Astrocyte (in vitro differentiated cells and primary cell): ENCODE data around the gene DOCK1. TPM values are rescaled to one million over a fixed set of nuclear protein-coding genes. Genes with fewer than 3 reads are reported as not detected.
"Not testable (repeated sequence)": the region's sequence is repeated elsewhere in the genome, so short reads cannot be mapped to it uniquely, and the experiment has no call there.

ENCODE experiments used
- DNase-seq: peaks from one replicate; pipeline ENCODE4 v3.0.0-alpha.2; 2010; ENCODE audit warnings: low read depth
- FAIRE-seq: peaks from 2 replicates; lab custom pipeline; 2011; peaks lifted over from hg19 to GRCh38; lab: Jason Lieb, UNC
- H2AFZ ChIP-seq: 2 replicates; pipeline ENCODE4 v1.6.0; 2012; ENCODE audit warnings: low read depth, low read length, inconsistent platforms
- H3K27ac ChIP-seq: 2 replicates; pipeline ENCODE4 v1.5.1; 2011; ENCODE audit warnings: low read depth, low read length, inconsistent platforms
- H3K27me3 ChIP-seq: 2 replicates; pipeline ENCODE4 v1.6.0; 2011; ENCODE audit warnings: low read length, inconsistent platforms; ENCODE audit not compliant: insufficient read depth
- H3K36me3 ChIP-seq: 2 replicates; pipeline ENCODE4 v1.5.1; 2011; ENCODE audit warnings: low read length, inconsistent platforms; ENCODE audit not compliant: insufficient read depth
- H3K4me1 ChIP-seq: 2 replicates; pipeline ENCODE4 v1.5.1; 2011; ENCODE audit warnings: low read length, inconsistent platforms; ENCODE audit not compliant: insufficient read depth
- H3K4me2 ChIP-seq: 2 replicates; pipeline ENCODE4 v1.6.0; 2012; ENCODE audit warnings: low read length, inconsistent platforms
- H3K4me3 ChIP-seq: 2 replicates; pipeline ENCODE4 v1.5.1; 2011; ENCODE audit warnings: low read depth, mild to moderate bottlenecking, low read length, inconsistent platforms; ENCODE audit not compliant: insufficient read depth
- H3K79me2 ChIP-seq: 2 replicates; pipeline ENCODE4 v1.6.0; 2012; ENCODE audit warnings: mild to moderate bottlenecking, low read length, inconsistent platforms; ENCODE audit not compliant: insufficient read depth
- H3K9ac ChIP-seq: 2 replicates; pipeline ENCODE4 v1.6.0; 2012; ENCODE audit warnings: mild to moderate bottlenecking, low read length, inconsistent platforms
- H3K9me3 ChIP-seq: 2 replicates; pipeline ENCODE4 v1.5.1; 2012; ENCODE audit warnings: low read depth, mild to moderate bottlenecking, low read length, inconsistent platforms; ENCODE audit not compliant: insufficient read depth
- H4K20me1 ChIP-seq: 2 replicates; pipeline ENCODE4 v1.6.0; 2012; ENCODE audit warnings: low read length, inconsistent platforms; ENCODE audit not compliant: insufficient read depth
- H3K27ac Mint-ChIP-seq: one replicate; pipeline ENCODE4 v1.8.0; 2021; ENCODE audit warnings: mild to moderate bottlenecking, mixed read lengths; ENCODE audit not compliant: unreplicated experiment
- H3K27me3 Mint-ChIP-seq: one replicate; pipeline ENCODE4 v1.8.0; 2021; ENCODE audit warnings: low read depth, mixed read lengths; ENCODE audit not compliant: unreplicated experiment
- H3K36me3 Mint-ChIP-seq: one replicate; pipeline ENCODE4 v1.8.0; 2021; ENCODE audit warnings: low read depth, mixed read lengths; ENCODE audit not compliant: unreplicated experiment
- H3K4me1 Mint-ChIP-seq: one replicate; pipeline ENCODE4 v1.8.0; 2021; ENCODE audit warnings: low read depth, mixed read lengths; ENCODE audit not compliant: unreplicated experiment
- H3K4me3 Mint-ChIP-seq: one replicate; pipeline ENCODE4 v1.8.0; 2021; ENCODE audit warnings: mild to moderate bottlenecking, moderate library complexity, mixed read lengths; ENCODE audit not compliant: unreplicated experiment
- H3K9me3 Mint-ChIP-seq: one replicate; pipeline ENCODE4 v1.8.0; 2021; ENCODE audit warnings: mild to moderate bottlenecking, mixed read lengths; ENCODE audit not compliant: unreplicated experiment
- EZH2 ChIP-seq: IDR thresholded peaks from 2 replicates; pipeline ENCODE4 v1.6.1; 2012; ENCODE audit warnings: mild to moderate bottlenecking, low read length, inconsistent platforms; ENCODE audit not compliant: insufficient read depth
- total RNA-seq: library from RNA; stranded (reverse); gene quantifications from 2 replicates; pipeline ENCODE4 v1.2.1, GENCODE V29; 2021
- TF ChIP-seq, protein P1 (sequence below): IDR thresholded peaks from 2 replicates; pipeline ENCODE4 v1.5.1; 2011; ENCODE audit warnings: low read depth, mild to moderate bottlenecking, inconsistent platforms, low read length, moderate library complexity; ENCODE audit not compliant: insufficient read depth

DOCK1 gene
- total RNA-seq, 1 donor from 2014 or later = 42.5 TPM

DNA sequence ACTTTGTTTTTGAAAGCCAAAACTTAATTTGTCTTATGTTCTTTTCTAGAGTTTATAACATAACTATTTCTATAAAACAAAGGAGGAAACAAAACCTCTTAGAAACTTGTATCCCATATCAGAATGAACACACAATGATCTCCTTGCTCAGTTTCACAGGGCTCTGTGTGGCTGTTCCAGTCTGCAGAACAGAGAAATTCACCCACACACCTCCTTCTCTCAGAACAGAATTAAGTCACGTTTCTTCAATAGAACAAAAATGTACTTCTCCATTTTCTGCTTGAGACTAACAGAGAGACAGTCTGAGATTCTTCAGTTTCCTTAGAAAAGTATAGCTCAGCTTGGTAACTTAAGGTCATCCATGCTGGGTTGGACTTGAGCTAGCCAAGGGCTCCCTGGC is 15.8 kb upstream of the DOCK1 start:
- Mint-ChIP-seq H3K27me3 (peaks cover 19% of the 10 kb centered on the region), H3K4me1 (no peaks in the 10 kb centered on the region), H3K4me3 (no peak overlapping the region), H3K9me3 (peaks cover 6% of the 10 kb centered on the region), H3K36me3 (no peaks in the 10 kb centered on the region), H3K27ac (no peak overlapping the region)
- no peaks in the 10 kb centered on the region for H4K20me1 ChIP-seq
- H3K27ac ChIP-seq = no peak overlapping the region
- FAIRE-seq (no peak), DNase-seq (no peak)
- no peaks in the 10 kb centered on the region for H3K79me2 ChIP-seq
- H3K27me3 ChIP-seq = no peaks in the 10 kb centered on the region
- no peaks in the 10 kb centered on the region for H3K4me1 ChIP-seq
- no peaks in the 10 kb centered on the region for H3K9me3 ChIP-seq
- H3K4me3 ChIP-seq = no peak overlapping the region
- H3K9ac ChIP-seq = no peak overlapping the region
- TF ChIP-seq EZH2 = no peak
- TF ChIP-seq, protein P1, sequence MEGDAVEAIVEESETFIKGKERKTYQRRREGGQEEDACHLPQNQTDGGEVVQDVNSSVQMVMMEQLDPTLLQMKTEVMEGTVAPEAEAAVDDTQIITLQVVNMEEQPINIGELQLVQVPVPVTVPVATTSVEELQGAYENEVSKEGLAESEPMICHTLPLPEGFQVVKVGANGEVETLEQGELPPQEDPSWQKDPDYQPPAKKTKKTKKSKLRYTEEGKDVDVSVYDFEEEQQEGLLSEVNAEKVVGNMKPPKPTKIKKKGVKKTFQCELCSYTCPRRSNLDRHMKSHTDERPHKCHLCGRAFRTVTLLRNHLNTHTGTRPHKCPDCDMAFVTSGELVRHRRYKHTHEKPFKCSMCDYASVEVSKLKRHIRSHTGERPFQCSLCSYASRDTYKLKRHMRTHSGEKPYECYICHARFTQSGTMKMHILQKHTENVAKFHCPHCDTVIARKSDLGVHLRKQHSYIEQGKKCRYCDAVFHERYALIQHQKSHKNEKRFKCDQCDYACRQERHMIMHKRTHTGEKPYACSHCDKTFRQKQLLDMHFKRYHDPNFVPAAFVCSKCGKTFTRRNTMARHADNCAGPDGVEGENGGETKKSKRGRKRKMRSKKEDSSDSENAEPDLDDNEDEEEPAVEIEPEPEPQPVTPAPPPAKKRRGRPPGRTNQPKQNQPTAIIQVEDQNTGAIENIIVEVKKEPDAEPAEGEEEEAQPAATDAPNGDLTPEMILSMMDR = no peak
- no peak overlapping the region for H2AFZ ChIP-seq
- H3K4me2 ChIP-seq = no peak overlapping the region
- H3K36me3 ChIP-seq = no peaks in the 10 kb centered on the region

DNA sequence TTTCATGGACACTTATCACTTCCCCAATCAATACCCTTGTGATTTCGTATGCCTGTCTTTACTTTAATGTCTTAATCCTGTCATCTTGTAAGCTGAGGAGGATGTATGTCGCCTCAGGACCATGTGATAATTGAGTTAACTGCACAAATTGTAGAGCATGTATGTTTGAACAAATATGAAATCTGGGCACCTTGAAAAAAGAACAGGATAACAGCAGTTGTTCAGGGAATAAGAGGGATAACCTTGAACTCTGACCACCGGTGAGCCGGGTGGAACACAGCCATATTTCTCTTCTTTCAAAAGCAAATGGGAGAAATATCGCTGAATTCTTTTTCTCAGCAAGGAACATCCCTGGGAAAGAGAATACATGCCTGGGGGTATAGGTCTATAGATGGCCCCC is 14.4 kb upstream of the DOCK1 start:
- not testable (repeated sequence) for H3K4me3 Mint-ChIP-seq, H3K27me3 ChIP-seq, H3K9me3 Mint-ChIP-seq, H3K4me1 ChIP-seq, H3K9me3 ChIP-seq, H4K20me1 ChIP-seq, H3K36me3 ChIP-seq, H3K36me3 Mint-ChIP-seq, H3K4me1 Mint-ChIP-seq, DNase-seq, H3K9ac ChIP-seq, FAIRE-seq, H3K27ac ChIP-seq, H3K4me2 ChIP-seq, H3K4me3 ChIP-seq, H2AFZ ChIP-seq, H3K79me2 ChIP-seq, H3K27ac Mint-ChIP-seq
- peaks cover 27% of the 10 kb centered on the region for H3K27me3 Mint-ChIP-seq

DNA sequence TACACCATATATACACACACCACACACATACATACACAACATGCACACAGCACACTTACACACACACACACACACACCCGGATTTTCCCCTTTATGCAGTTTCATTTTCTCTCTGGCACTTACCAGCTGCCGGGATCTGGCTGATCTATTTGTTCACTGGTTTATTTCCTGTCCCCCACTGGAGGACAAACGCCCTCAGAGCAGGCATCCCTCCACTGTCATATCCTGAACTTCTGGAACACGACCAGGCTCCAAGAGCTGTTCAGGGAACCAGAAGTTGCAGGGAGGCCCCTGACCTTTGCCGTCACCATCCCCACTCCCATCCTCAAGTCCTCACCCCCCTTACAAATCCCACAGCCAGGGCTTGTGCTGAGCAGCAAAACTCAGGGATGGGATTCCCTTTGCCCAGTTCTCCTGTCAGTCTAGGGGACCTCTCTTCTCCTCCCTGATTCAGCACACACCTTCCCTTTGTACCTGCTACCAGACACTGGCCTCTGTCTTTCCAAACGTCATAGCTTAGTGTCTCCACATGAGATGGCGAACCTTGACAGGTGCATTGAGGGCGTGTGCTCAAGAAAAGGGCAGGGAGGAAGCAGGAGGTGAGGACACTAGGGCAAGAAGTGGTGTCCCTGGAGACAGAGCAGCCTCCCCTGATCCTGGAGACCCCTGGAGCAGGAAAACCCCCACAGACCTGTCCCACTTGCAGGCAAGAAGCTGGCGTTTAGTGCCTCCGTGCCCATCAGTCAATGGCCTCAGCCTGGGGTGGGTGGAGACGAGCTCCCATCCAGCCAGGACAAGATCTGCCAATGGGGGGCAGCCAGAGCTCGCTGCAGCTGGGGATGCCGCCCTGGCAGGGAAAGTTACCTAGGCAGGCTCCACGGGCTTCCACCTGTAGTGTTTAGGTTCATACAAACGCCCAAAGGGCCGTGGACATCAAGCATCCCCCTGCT is 12.7 kb upstream of the DOCK1 start:
- H2AFZ ChIP-seq = no peak overlapping the region

More for the DNA sequence above, 12.7 kb upstream of the DOCK1 start:
- Histone ChIP-seq H3K9me3 (no peaks in the 10 kb centered on the region), H3K36me3 (no peaks in the 10 kb centered on the region), H3K79me2 (no peaks in the 10 kb centered on the region), H4K20me1 (no peaks in the 10 kb centered on the region), H3K9ac (no peak overlapping the region), H3K4me1 (no peaks in the 10 kb centered on the region), H3K4me2 (no peak overlapping the region), H3K27ac (no peak overlapping the region), H3K4me3 (no peak overlapping the region), H3K27me3 (no peaks in the 10 kb centered on the region)
- no peaks in the 10 kb centered on the region for H3K36me3 Mint-ChIP-seq
- FAIRE-seq = no peak
- no peak overlapping the region for H3K4me3 Mint-ChIP-seq
- TF ChIP-seq EZH2 = no peak
- H3K27ac Mint-ChIP-seq = peak overlapping the region; percentile 27
- H3K4me1 Mint-ChIP-seq = no peaks in the 10 kb centered on the region
- DNase-seq = no peak
- H3K27me3 Mint-ChIP-seq = peaks cover 32% of the 10 kb centered on the region
- H3K9me3 Mint-ChIP-seq = peaks cover 6% of the 10 kb centered on the region
